Measurements from ENCODE around the gene SLAIN1.
A peak's percentile ranks its signal among the peaks of the same experiment; 100 is the strongest.

Gene SLAIN1

DNA sequence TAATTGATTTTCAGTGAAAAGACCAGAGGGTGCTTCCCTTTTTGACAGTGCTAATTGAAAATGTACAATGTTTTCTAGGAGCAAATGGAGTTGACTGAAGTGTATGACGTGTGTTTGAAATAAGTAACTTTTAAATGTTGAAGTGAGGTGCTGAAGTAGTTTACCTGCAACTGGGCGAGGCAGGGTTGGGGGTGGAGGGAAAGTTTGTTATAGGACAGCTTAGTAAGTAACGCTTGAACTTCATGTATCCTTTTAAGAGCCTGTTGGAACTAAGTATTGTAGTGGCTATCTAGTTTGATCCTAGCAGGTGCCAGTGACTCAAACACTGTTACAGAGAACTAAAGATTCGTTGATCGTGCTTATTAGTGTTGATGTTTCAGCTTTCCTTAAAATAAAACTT is 5.9 kb downstream of the SLAIN1 start:
- H3K27me3 ChIP-seq (ENCODE audit: insufficient read depth, low read depth) = no peaks in the 10 kb centered on the region
- H3K4me3 ChIP-seq (IDR thresholded peaks at IDR 0.05; ENCODE audit: insufficient read depth, low read depth, low read length) = no peak overlapping the region
- peaks cover 20% of the 10 kb centered on the region for H3K4me1 ChIP-seq (ENCODE audit: low read depth, poor library complexity, severe bottlenecking)
- no peaks in the 10 kb centered on the region for H4K20me1 ChIP-seq (ENCODE audit: insufficient read depth)
- H2AFZ ChIP-seq (ENCODE audit: low read depth) = no peak overlapping the region
- peaks cover 46% of the 10 kb centered on the region; the same call in 1 of the 2 replicates for H3K79me2 ChIP-seq (ENCODE audit: insufficient read depth, low read depth)
- no peak overlapping the region for H3K4me2 ChIP-seq
- H3K27ac ChIP-seq = no peak overlapping the region
- H3K9ac ChIP-seq = no peak overlapping the region
- no peaks in the 10 kb centered on the region for H3K36me3 ChIP-seq (ENCODE audit: insufficient read depth)
- TF ChIP-seq, protein P1, sequence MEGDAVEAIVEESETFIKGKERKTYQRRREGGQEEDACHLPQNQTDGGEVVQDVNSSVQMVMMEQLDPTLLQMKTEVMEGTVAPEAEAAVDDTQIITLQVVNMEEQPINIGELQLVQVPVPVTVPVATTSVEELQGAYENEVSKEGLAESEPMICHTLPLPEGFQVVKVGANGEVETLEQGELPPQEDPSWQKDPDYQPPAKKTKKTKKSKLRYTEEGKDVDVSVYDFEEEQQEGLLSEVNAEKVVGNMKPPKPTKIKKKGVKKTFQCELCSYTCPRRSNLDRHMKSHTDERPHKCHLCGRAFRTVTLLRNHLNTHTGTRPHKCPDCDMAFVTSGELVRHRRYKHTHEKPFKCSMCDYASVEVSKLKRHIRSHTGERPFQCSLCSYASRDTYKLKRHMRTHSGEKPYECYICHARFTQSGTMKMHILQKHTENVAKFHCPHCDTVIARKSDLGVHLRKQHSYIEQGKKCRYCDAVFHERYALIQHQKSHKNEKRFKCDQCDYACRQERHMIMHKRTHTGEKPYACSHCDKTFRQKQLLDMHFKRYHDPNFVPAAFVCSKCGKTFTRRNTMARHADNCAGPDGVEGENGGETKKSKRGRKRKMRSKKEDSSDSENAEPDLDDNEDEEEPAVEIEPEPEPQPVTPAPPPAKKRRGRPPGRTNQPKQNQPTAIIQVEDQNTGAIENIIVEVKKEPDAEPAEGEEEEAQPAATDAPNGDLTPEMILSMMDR (conservative IDR thresholded peaks at IDR 0.05; ENCODE audit: low read depth, low read length) = no peak

DNA sequence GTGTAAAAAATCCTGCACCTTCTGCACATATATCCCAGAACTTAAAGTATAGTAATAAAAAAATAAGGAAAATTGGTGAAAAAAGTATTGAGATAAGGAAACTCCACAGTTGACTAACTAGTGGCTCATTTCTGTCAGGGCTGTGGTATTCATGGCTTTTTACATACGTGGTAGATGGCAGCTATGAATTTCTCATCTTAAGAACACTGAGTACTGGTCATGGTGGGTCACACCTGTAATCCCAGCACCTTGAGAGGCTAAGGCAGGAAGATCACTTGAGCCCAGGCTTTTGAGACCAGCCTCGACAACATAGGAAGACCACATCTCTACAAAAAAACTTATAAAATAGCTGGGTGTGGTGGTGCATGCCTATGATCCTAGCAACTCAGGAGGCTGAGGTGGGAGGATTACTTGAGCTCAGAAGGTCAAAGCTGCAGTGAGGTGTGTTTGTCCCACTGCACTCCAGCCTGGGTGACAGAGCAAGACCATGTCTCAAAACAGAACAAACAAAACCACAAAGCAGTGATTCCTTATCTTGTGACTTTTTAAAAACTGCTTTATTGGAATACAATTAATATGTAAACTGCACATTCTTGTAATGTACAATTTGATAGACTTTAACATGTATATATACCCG is 16.8 kb downstream of the SLAIN1 start:
- H3K9ac ChIP-seq = no peak overlapping the region
- TF ChIP-seq, protein P1 (conservative IDR thresholded peaks at IDR 0.05; ENCODE audit: low read depth, low read length) = no peak
- H3K4me3 ChIP-seq (IDR thresholded peaks at IDR 0.05; ENCODE audit: insufficient read depth, low read depth, low read length) = no peak overlapping the region
- peak overlapping the region; percentile 47 for H3K27ac ChIP-seq
- H2AFZ ChIP-seq (ENCODE audit: low read depth) = no peak overlapping the region
- H4K20me1 ChIP-seq (ENCODE audit: insufficient read depth) = no peaks in the 10 kb centered on the region
- peak overlapping the region; percentile 25; the same call in 1 of the 2 replicates for H3K4me2 ChIP-seq
- H3K4me1 ChIP-seq (ENCODE audit: low read depth, poor library complexity, severe bottlenecking) = peaks cover 39% of the 10 kb centered on the region
- no peaks in the 10 kb centered on the region for H3K36me3 ChIP-seq (ENCODE audit: insufficient read depth)
- no peaks in the 10 kb centered on the region for H3K27me3 ChIP-seq (ENCODE audit: insufficient read depth, low read depth)
- peaks cover 15% of the 10 kb centered on the region; the same call in 1 of the 2 replicates for H3K79me2 ChIP-seq (ENCODE audit: insufficient read depth, low read depth)

DNA sequence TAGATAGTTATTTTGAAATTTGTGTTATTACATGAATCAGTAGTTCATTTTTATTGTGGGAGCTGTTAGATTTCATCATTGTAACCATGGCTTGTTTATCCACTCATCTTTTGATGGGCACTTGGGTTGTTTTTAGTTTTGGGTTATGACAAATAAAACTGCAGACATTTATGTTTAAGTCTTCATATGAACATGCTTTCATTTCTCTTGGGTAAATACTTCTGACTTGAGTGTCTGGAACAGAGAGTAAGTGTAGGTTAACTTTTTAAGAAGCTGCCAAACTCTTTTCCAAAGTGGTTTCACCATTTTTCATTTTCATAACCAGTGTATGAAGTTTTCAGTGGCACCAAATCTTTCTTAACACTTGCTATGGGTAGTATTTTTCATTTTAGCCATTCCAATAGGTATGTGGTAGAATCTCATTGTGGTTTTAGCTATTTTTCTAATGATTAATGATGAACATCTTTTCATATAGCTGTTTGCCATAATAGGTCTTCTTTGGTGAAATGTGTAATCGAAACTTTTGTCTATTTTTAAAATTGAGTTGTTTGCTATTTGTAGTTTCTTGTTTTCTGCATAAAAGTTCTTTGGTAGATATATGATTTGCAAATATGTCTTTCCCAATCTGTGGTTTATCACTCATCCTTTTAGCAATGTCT is 17.9 kb downstream of the SLAIN1 start:
- Histone ChIP-seq H3K4me1 (ENCODE audit: low read depth, poor library complexity, severe bottlenecking) (peaks cover 39% of the 10 kb centered on the region), H3K4me2 (peak overlapping the region; percentile 25), H2AFZ (ENCODE audit: low read depth) (no peak overlapping the region), H3K27me3 (ENCODE audit: insufficient read depth, low read depth) (no peaks in the 10 kb centered on the region), H4K20me1 (ENCODE audit: insufficient read depth) (no peaks in the 10 kb centered on the region), H3K9ac (no peak overlapping the region), H3K4me3 (IDR thresholded peaks at IDR 0.05; ENCODE audit: insufficient read depth, low read depth, low read length) (no peak overlapping the region), H3K79me2 (ENCODE audit: insufficient read depth, low read depth) (peaks cover 15% of the 10 kb centered on the region; the same call in 1 of the 2 replicates), H3K36me3 (ENCODE audit: insufficient read depth) (no peaks in the 10 kb centered on the region), H3K27ac (peak overlapping the region; percentile 47)
- TF ChIP-seq, protein P1 (conservative IDR thresholded peaks at IDR 0.05; ENCODE audit: low read depth, low read length) = no peak

DNA sequence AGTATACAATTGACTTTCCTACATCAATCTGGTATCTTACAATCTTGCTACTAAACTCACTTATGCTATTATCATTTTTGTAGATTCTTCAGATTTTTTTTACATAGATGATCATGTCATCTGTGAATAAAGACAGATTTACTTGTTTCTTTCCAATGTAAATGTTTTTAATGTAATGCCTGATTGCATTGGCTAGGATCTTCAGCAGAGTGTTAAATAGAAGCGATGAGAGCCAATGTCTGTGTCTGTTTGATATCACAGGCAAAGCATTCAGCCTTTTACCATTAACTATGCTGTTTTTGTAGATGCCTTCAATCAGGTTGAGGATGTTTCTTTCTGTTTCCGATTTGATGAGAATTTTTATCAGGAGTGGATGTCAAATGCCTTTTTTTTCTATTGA is 19.2 kb downstream of the SLAIN1 start:
- Histone ChIP-seq H3K27ac (no peak overlapping the region), H3K9ac (no peak overlapping the region), H3K4me3 (IDR thresholded peaks at IDR 0.05; ENCODE audit: insufficient read depth, low read depth, low read length) (no peak overlapping the region), H3K4me2 (no peak overlapping the region; the same call in 1 of the 2 replicates), H3K36me3 (ENCODE audit: insufficient read depth) (no peaks in the 10 kb centered on the region), H3K4me1 (ENCODE audit: low read depth, poor library complexity, severe bottlenecking) (peaks cover 39% of the 10 kb centered on the region), H3K79me2 (ENCODE audit: insufficient read depth, low read depth) (peaks cover 15% of the 10 kb centered on the region; the same call in 1 of the 2 replicates), H4K20me1 (ENCODE audit: insufficient read depth) (no peaks in the 10 kb centered on the region), H2AFZ (ENCODE audit: low read depth) (no peak overlapping the region), H3K27me3 (ENCODE audit: insufficient read depth, low read depth) (no peaks in the 10 kb centered on the region)
- TF ChIP-seq, protein P1 (conservative IDR thresholded peaks at IDR 0.05; ENCODE audit: low read depth, low read length) = no peak

Measured in KMS-11 (cell line).